RCC 7860 (cell line): Measurements from ENCODE around the gene ACP2.

Source experiments
- DNase-seq: peaks from one replicate; pipeline ENCODE4 v3.0.0-alpha.2; 2015; ENCODE audit warnings: low spot score
- FAIRE-seq: peaks from 2 replicates; lab custom pipeline; 2012; peaks lifted over from hg19 to GRCh38; lab: Jason Lieb, UNC

Gene ACP2

GRCh38 chr11:47248664-47249377, at the start of gene ACP2:
Gene ACP2, minus strand, starts transcription at chr11:47248814. Its CDS starts 25 bp downstream, at chr11:47248789.
- FAIRE-seq (no peak), DNase-seq (peak; percentile 67)

- no peak for DNase-seq
- FAIRE-seq: no peak
These were observed 47.4 kb upstream of the ACP2 start for GRCh38 chr11:47296045-47296444.

GRCh38 chr11:47295385-47295784, 46.8 kb upstream of the ACP2 start:
- no peak for DNase-seq

GRCh38 chr11:47289856-47290255, 41.2 kb upstream of the ACP2 start:
- FAIRE-seq (no peak), DNase-seq (no peak)

More at GRCh38 chr11:47295385-47295784, 46.8 kb upstream of the ACP2 start:
- no peak for FAIRE-seq

- FAIRE-seq (no peak), DNase-seq (no peak)
These were observed 39.5 kb upstream of the ACP2 start for GRCh38 chr11:47288066-47288465.

- DNase-seq (no peak), FAIRE-seq (no peak)
These were observed 37.6 kb upstream of the ACP2 start for GRCh38 chr11:47285969-47286770.

GRCh38 chr11:47284151-47284550, 35.5 kb upstream of the ACP2 start:
- no peak for FAIRE-seq
- no peak for DNase-seq

GRCh38 chr11:47282462-47282861, 33.8 kb upstream of the ACP2 start:
- FAIRE-seq: no peak
- no peak for DNase-seq

GRCh38 chr11:47280860-47281259, 32.2 kb upstream of the ACP2 start:
- no peak for DNase-seq
- FAIRE-seq: no peak

- DNase-seq (no peak), FAIRE-seq (no peak)
These were observed 31.5 kb upstream of the ACP2 start for GRCh38 chr11:47280099-47280498.

GRCh38 chr11:47278769-47279168, 30.2 kb upstream of the ACP2 start:
- FAIRE-seq: no peak

GRCh38 chr11:47278058-47278457, 29.4 kb upstream of the ACP2 start:
- FAIRE-seq: no peak
- no peak for DNase-seq

More at GRCh38 chr11:47278769-47279168, 30.2 kb upstream of the ACP2 start:
- no peak for DNase-seq

GRCh38 chr11:47276923-47277322, 28.3 kb upstream of the ACP2 start:
- FAIRE-seq: no peak
- DNase-seq: no peak

GRCh38 chr11:47274495-47275235, 26.1 kb upstream of the ACP2 start:
- DNase-seq: no peak
- no peak for FAIRE-seq

GRCh38 chr11:47272706-47273105, 24.1 kb upstream of the ACP2 start:
- no peak for DNase-seq
- no peak for FAIRE-seq

GRCh38 chr11:47271961-47272661, 23.5 kb upstream of the ACP2 start:
- FAIRE-seq (no peak), DNase-seq (no peak)

- FAIRE-seq (no peak), DNase-seq (no peak)
These were observed 22.7 kb upstream of the ACP2 start for GRCh38 chr11:47271328-47271727.

GRCh38 chr11:47270331-47271271, 22.0 kb upstream of the ACP2 start:
- FAIRE-seq: no peak
- no peak for DNase-seq

GRCh38 chr11:47269829-47270305, 21.3 kb upstream of the ACP2 start, which contains the start of gene MADD:
Gene MADD, plus strand, starts transcription at chr11:47270133.
- FAIRE-seq: no peak
- DNase-seq: peak; percentile 48
